ENCODE data around the gene ZNF608.

The ZNF608 gene

GRCh38 chr5:124737651-124738050, 8.8 kb downstream of the ZNF608 start:
- no peak for DNase-seq

GRCh38 chr5:124736805-124737188, 9.6 kb downstream of the ZNF608 start:
- no peak for DNase-seq

GRCh38 chr5:124736082-124736804, 10.2 kb downstream of the ZNF608 start:
- no peak for DNase-seq

DNA sequence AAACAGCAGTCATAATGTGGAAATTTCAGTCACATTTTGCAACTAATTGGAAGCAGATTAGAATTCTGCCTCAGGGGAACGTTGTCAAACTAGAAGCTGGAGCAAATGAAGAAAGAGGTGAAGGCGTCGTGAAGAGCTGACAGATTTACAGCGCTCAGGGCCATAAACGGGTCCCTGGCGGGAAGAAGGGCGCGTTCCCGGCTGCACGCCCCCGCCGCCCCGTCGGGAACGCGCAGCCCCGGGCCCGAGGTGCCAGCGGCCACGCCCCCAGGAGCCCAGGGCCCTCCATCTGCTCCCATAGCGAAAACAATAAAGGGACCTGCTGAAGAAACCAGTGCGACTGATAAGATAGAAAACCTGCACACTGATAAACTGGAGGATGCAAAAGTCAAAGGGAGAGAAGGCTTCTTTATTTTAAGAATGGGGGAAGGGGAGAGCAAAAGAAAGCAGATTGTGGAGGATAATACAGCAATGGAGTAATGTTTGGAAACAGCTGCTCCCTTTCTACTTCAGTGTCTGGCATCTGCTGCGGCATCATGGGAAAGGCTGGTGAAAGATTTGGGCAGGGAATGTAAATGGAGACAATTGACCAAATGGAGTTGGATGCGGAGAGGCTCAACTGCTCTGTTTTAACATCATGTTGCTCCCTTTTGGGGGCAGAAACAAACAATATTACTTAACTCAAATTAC, 11.1 kb downstream of the ZNF608 start:
- no peak for DNase-seq

GRCh38 chr5:124734574-124735168, 11.8 kb downstream of the ZNF608 start:
- no peak for DNase-seq

- no peak for DNase-seq
These were observed 13.1 kb downstream of the ZNF608 start for GRCh38 chr5:124733329-124733650.

DNA sequence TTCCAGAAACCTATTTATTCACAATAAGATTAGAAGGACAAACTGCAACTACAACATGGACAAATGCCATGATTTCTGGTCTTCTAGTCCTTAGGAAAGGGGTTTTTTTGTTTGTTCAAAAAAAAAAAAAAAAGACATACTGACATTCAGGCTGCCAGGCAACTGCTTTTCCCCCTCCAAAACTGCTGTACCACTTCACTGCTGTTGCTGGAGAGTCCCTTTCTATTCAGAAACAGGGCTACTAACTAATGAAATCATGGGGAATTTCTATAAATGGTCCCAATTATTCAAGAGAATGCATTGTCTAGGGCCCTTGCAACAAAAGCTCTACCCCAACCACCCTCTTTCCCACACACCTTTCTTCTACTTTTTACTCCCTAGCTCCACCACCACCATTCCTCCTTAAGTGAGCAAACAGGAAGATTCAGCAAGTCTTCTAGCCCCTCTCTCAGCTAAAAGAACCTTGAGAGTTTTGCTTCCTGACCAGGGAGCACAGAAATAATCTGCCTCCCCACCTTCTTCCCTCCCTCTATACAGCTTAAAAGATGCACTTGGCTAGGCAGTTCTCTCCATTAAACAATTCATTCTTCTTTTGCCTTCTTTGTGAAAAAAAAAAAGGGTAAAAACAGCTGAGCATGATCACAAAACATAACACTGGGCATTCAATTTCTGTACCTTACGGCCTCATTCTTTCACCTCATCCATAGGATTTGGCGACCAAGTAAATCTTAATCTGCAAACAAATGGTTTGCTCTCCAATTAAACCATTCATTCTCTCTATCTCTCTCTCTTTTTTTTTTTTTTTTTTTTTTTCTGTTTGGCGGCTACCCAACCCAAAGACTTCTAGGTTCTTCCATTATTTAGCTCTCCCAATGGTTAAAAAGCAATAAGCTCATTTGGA, 13.8 kb downstream of the ZNF608 start:
- no peak for DNase-seq

DNA sequence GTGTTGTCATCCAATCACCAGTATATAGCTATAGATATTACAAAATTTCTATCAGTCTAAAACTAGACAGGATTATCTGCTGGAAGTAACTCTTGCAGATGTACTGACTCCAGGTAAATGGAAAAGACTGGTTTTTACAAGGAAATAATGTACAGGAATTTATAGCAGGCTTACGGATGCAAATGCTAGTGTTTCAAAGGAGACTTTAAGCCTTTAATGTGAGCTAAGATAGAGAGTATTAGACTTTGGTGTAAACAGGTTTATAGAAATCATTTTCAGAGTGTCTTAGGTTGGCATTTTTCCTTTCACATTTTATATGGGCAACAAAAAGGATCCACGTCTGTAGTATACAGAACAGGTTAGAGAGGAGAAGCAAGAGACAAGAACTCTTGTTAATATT, 16.1 kb downstream of the ZNF608 start:
- no peak for DNase-seq

DNA sequence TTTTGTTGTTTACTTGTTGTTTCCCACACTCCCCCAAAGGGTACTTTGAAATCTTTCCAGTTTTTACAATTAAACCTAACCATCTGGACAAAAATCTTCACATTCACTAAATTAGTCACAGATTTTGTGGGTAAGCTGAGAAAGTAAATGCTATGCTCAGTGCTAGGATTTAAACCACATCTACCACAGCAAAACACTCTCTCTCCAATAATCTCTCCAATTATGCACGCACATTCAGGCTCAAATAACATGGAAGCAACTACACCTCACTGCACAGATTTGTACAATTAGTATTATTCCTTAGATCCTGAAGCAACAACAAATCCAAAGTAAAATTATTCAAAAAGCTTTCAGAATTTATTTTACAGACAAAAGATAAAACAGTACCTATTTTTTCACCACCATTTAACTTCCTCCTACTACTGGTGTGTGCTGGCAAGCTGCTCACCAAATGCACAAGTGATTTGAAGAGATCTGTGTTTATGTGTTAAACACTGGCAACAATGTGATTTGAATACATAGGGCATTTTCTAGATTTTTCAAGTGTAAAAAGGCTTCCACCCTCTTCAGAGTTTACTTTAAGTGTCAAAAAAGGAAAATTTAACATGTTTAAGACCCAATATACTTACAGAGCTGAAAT, 16.6 kb downstream of the ZNF608 start:
- DNase-seq: no peak

GRCh38 chr5:124728968-124729332, 17.5 kb downstream of the ZNF608 start:
- DNase-seq: no peak

GRCh38 chr5:124728331-124728967, 18.0 kb downstream of the ZNF608 start:
- no peak for DNase-seq

GRCh38 chr5:124726631-124727362, 19.6 kb downstream of the ZNF608 start:
- no peak for DNase-seq

DNA sequence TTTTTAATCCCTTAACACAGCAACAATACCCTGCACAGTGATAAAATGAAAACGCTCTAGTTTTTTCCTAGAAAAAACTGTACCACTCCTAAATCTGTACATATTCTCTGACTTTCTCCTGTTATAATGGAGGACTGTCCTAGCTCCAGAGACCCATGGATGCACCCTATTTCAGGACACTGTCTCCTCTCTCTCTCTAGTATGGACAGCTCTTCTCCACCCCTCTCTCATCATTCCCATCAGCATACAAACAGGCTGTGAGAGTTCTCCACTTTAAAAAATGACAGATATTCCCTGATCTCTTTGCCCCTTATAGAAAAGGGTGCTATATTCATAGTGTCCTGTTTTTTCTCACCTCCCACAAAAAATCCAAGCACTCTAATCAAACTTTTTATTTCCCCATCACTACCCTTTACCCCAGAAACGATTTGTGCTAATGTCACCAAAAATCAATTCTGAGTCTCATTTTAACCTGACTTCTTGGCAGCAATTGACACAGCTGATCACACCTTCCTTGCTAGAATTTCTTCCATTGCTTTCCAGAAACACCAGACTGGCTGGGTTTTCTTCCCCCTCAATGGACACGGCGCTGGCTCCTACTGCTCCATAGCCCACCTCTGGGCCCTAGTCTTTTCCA, 20.7 kb downstream of the ZNF608 start:
- no peak for DNase-seq

DNA sequence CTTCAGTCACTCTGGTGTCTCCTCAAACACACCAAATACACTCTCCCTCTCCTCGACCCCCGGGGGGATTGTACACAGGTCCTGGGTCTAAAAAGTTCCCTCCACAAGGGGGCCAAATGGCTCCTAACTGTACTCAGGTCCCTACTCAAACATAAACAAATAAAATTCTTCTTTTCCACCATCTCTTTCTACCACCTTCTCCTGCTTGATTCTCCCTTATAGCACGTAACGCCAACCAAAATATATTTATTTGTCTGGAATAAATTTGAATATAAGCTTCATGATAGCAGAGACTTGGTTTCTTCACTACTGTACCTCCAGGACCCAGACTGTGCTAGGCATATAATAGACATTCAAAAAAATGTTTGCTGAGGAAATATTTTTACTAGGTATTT, 21.4 kb downstream of the ZNF608 start:
- no peak for DNase-seq

DNA sequence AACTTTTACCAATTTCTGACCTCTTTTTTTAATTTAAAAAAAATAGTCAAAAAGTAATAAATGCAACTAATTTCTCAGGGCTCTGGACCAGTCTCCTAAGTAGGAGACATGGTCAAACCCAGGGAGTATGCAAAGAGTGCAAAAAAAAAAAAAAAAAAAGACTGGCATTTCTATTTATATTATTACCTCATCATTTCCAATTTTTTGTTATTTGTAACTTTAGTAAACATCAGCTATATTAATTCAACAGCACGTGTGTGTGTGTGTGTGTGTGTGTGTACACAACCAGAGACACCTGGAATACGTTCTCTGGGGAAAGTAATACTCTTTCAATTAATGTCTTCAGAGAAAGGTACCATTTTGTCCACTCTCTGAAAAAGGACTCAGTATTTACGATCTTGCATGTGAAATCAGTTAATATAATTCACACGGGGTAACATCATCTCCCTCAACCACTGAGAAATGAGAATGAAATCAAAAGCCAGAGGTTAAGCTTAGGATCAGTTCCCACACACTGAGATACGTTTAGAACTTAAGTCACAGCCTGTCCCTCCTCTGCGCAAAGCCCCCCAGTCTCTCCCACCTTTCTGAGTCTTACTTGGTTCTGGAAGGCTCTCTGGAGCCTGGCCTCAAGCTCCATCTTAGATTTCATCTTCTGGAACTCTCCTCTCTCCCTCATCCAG, 21.9 kb downstream of the ZNF608 start:
- no peak for DNase-seq

- DNase-seq: no peak
These were observed 25.2 kb downstream of the ZNF608 start for GRCh38 chr5:124721229-124721735.

GRCh38 chr5:124720593-124720992, 25.8 kb downstream of the ZNF608 start:
- DNase-seq: no peak

DNA sequence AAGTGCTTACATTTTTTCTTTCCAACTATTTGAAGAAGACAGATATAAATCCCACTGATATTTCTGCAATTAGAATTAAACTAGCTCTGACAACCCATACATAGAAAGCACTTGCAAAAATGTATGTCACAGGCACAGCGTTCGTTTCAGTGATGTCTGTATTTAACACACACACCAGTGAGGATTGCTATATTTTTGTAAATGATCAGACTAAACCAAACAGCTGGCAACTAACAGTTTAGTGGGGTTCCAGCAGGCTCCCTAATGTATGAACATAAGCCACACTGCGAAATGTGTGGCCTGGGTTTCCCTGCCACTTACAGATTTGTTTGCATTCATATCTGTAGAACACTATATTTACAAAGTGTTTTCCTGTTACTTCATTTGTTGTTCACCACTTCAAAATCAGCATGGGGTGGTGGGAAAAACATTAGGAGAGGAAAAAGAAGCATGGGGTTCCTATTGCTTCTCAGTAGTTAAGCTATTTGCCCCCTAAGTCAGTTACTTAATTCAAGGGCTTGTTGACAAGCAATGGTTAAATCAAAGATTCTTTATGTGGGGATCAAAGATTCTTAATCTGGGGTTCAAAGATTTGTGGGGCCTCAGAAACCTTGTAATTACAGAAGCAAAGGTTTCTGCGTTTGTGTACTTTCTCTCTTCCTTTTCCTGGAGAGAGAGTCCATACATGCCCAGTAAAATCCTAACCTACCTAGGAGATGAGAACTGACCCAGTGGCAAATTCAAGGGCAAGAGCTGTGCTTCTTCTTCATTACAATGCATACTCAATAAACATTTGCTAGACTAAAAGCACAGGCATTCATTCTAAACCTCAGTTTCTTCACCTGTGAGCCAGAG, 27.1 kb downstream of the ZNF608 start:
- no peak for DNase-seq

DNA sequence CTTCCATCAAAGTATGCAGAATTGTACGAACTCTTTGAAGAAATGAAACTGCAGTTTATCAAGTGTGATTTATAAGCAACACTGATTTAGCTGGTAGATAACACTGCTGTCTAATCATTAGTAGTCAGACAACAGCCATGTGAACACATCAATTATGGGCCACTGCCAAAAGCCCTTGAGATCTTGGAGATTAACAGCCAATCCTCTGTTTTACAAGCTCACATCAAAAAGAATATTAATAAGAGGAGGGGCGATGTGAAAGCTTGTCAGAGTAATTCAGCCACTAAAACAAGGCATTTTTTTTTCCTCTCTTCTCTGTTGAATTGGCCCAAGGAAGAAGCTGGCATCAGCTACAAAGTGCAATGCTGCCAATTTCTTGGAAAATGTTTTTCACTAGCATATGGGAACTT, 28.1 kb downstream of the ZNF608 start:
- DNase-seq: no peak

Measured in activated CD4-positive, CD25-positive, alpha-beta regulatory T cell (primary cell).